HEK293 (cell line): Measurements from ENCODE around the gene HOXA3.
A peak's percentile ranks its signal among the peaks of the same experiment; 100 is the strongest.

Experiments used
- CTCF ChIA-PET: fragments of 350-600 bp; formaldehyde crosslinking; extraction: SDS; loops from one replicate; lab custom pipeline; 2021; ENCODE audit warnings: antibody characterized with exemption; lab: Yijun Ruan, JAX
- POLR2A ChIA-PET: fragments of 300-600 bp; formaldehyde crosslinking; extraction: SDS; loops from one replicate; lab custom pipeline; 2020; ENCODE audit warnings: antibody characterized with exemption, inconsistent platforms; lab: Yijun Ruan, JAX
- H3K27ac ChIP-seq: fragments of 200-500 bp; sonication (Bioruptor generic); 2 replicates; pipeline ENCODE4 v1.5.1; 2014; ENCODE audit warnings: low read depth, low read length, control low read depth, inconsistent platforms; ENCODE audit errors: extremely low read depth
- H3K36me3 ChIP-seq, 2 experiments: fragments of 200-500 bp in 1 of 2; sonication (Bioruptor generic) in 1 of 2; 1 replicate in 1 of 2; 2 replicates in 1 of 2; pipeline ENCODE4 v1.5.1; 2014 to 2017; ENCODE audit warnings: inconsistent platforms in 2 of 2, low read length in 2 of 2; ENCODE audit not compliant: control insufficient read depth in 2 of 2, insufficient read depth in 1 of 2
- H3K4me1 ChIP-seq: fragments of 200-500 bp; sonication (Bioruptor generic); 2 replicates; pipeline ENCODE4 v1.5.1; 2014; ENCODE audit warnings: mild to moderate bottlenecking, low read length, inconsistent platforms; ENCODE audit not compliant: control insufficient read depth, insufficient read depth
- H3K4me3 ChIP-seq: 2 replicates; pipeline ENCODE4 v1.5.1; 2011; ENCODE audit warnings: low read depth, mild to moderate bottlenecking, control low read depth, low read length, moderate library complexity
- H3K9me3 ChIP-seq: fragments of 200-500 bp; sonication (Bioruptor generic); 2 replicates; pipeline ENCODE4 v1.5.1; 2014; ENCODE audit warnings: low read depth, low read length, inconsistent platforms; ENCODE audit not compliant: control insufficient read depth, insufficient read depth
- BCL6B ChIP-seq: fragments of 450-650 bp; formaldehyde crosslinking; IDR thresholded peaks from 2 replicates; pipeline ENCODE4 v1.5.1; 2017; ENCODE audit warnings: missing biosample characterization, missing genetic modification characterization
- ELK4 ChIP-seq: IDR thresholded peaks from 2 replicates; pipeline ENCODE4 v1.6.1; 2011; ENCODE audit warnings: mild to moderate bottlenecking, low read depth, low read length, borderline replicate concordance
- GLIS2 ChIP-seq: fragments of 450-650 bp; formaldehyde crosslinking; IDR thresholded peaks from 2 replicates; pipeline ENCODE4 v1.5.1; 2016; ENCODE audit warnings: missing biosample characterization, missing genetic modification characterization
- PBX3 ChIP-seq: sonication (generic); formaldehyde crosslinking; IDR thresholded peaks from 2 replicates; pipeline ENCODE4 v1.8.1; 2022; ENCODE audit warnings: mild to moderate bottlenecking, moderate library complexity, missing genetic modification reagents
- ZBTB1 ChIP-seq: fragments of 450-650 bp; formaldehyde crosslinking; IDR thresholded peaks from 2 replicates; pipeline ENCODE4 v1.5.1; 2016; ENCODE audit warnings: missing biosample characterization, missing genetic modification characterization
- ZNF114 ChIP-seq: fragments of 450-650 bp; formaldehyde crosslinking; IDR thresholded peaks from 2 replicates; pipeline ENCODE4 v1.5.0; 2017; ENCODE audit warnings: missing biosample characterization, missing genetic modification characterization
- ZNF202 ChIP-seq: fragments of 450-650 bp; formaldehyde crosslinking; IDR thresholded peaks from 2 replicates; pipeline ENCODE4 v1.5.1; 2016; ENCODE audit warnings: missing biosample characterization, missing genetic modification characterization, borderline replicate concordance
- ZNF221 ChIP-seq: fragments of 450-650 bp; formaldehyde crosslinking; IDR thresholded peaks from 2 replicates; pipeline ENCODE4 v1.5.1; 2017; ENCODE audit warnings: missing biosample characterization, missing genetic modification characterization, borderline replicate concordance
- ZNF24 ChIP-seq: fragments of 450-650 bp; formaldehyde crosslinking; IDR thresholded peaks from 2 replicates; pipeline ENCODE4 v1.5.1; 2016; ENCODE audit warnings: missing biosample characterization, missing genetic modification characterization
- ZNF248 ChIP-seq: fragments of 450-650 bp; formaldehyde crosslinking; IDR thresholded peaks from 2 replicates; pipeline ENCODE4 v1.5.1; 2017; ENCODE audit warnings: missing biosample characterization, missing genetic modification characterization
- ZNF350 ChIP-seq: fragments of 450-650 bp; formaldehyde crosslinking; IDR thresholded peaks from 2 replicates; pipeline ENCODE4 v1.5.0; 2017; ENCODE audit warnings: missing biosample characterization, mild to moderate bottlenecking, missing genetic modification characterization
- ZNF433 ChIP-seq: fragments of 450-650 bp; formaldehyde crosslinking; IDR thresholded peaks from 2 replicates; pipeline ENCODE4 v1.5.1; 2016; ENCODE audit warnings: missing biosample characterization, missing genetic modification characterization, low read depth
- ZNF560 ChIP-seq: fragments of 450-650 bp; formaldehyde crosslinking; IDR thresholded peaks from 2 replicates; pipeline ENCODE4 v1.5.1; 2017; ENCODE audit warnings: missing biosample characterization, missing genetic modification characterization, borderline replicate concordance
- ZNF621 ChIP-seq: fragments of 450-650 bp; formaldehyde crosslinking; IDR thresholded peaks from 2 replicates; pipeline ENCODE4 v1.5.1; 2017; ENCODE audit warnings: missing biosample characterization, missing genetic modification characterization
- ZNF624 ChIP-seq: fragments of 450-650 bp; formaldehyde crosslinking; IDR thresholded peaks from 2 replicates; pipeline ENCODE4 v1.5.1; 2017; ENCODE audit warnings: missing biosample characterization, missing genetic modification characterization
- ZNF645 ChIP-seq: fragments of 450-650 bp; formaldehyde crosslinking; IDR thresholded peaks from 2 replicates; pipeline ENCODE4; 2016; ENCODE audit warnings: missing biosample characterization, missing genetic modification characterization
- ZNF658 ChIP-seq: fragments of 450-650 bp; formaldehyde crosslinking; IDR thresholded peaks from 2 replicates; pipeline ENCODE4; 2016; ENCODE audit warnings: missing biosample characterization, missing genetic modification characterization
- ZNF664 ChIP-seq: fragments of 450-650 bp; formaldehyde crosslinking; IDR thresholded peaks from 2 replicates; pipeline ENCODE4 v1.5.1; 2016; ENCODE audit warnings: missing biosample characterization, missing genetic modification characterization
- ZNF704 ChIP-seq: fragments of 450-650 bp; formaldehyde crosslinking; IDR thresholded peaks from 2 replicates; pipeline ENCODE4 v1.5.1; 2016; ENCODE audit warnings: missing biosample characterization, missing genetic modification characterization
- ZSCAN23 ChIP-seq: fragments of 450-650 bp; formaldehyde crosslinking; IDR thresholded peaks from 2 replicates; pipeline ENCODE4 v1.5.1; 2016; ENCODE audit warnings: missing biosample characterization, missing genetic modification characterization
- TF ChIP-seq, protein P1 (sequence below): fragments of 450-650 bp; formaldehyde crosslinking; IDR thresholded peaks from 2 replicates; pipeline ENCODE4 v1.5.1; 2016; ENCODE audit warnings: missing biosample characterization, missing genetic modification characterization
- TF ChIP-seq, protein P2 (sequence below): fragments of 450-650 bp; formaldehyde crosslinking; IDR thresholded peaks from 2 replicates; pipeline ENCODE4 v1.5.1; 2016; ENCODE audit warnings: missing biosample characterization, missing genetic modification characterization, borderline replicate concordance

The HOXA3 gene

DNA sequence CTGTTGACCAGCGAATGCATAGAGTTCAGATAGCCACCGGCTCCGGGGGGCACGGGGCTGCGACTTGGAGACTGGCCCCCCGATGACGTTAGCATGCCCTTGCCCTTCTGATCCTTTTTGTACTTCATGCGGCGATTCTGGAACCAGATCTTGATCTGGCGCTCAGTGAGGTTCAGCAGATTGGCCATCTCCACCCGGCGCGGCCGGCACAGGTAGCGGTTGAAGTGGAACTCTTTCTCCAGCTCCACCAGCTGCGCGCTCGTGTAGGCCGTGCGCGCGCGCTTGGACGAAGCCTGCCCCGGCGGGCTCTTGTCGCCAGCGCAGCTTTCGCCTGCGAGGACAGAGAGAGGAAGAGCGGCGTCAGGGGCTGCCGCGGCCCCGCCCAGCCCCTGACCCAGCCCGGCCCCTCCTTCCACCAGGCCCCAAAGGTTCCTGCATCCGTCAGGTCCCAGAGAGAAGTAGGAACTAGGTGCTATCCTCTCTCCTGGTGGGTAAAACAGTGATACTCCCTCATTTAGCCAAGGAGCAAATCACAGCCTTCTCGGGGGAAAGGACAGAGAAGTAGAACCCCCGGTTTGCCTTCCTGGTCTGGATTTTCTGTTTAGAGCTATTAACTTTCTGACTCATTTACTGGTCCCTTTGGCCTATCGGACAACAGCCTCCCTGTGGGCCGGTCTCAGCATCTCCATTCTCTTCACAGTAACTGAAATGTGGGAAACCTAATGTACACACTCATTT, 43.8 kb downstream of the HOXA3 start (continued):
- no peak for TF ChIP-seq PBX3
- TF ChIP-seq ZNF624: no peak
- no peak for TF ChIP-seq ELK4
- no peak for TF ChIP-seq ZNF350
- TF ChIP-seq ZBTB1 (tag by site-specific recombination): no peak
- no peak for TF ChIP-seq ZNF704 (tag by site-specific recombination)
- TF ChIP-seq ZNF433 (tag by site-specific recombination): no peak
- TF ChIP-seq, protein P1, sequence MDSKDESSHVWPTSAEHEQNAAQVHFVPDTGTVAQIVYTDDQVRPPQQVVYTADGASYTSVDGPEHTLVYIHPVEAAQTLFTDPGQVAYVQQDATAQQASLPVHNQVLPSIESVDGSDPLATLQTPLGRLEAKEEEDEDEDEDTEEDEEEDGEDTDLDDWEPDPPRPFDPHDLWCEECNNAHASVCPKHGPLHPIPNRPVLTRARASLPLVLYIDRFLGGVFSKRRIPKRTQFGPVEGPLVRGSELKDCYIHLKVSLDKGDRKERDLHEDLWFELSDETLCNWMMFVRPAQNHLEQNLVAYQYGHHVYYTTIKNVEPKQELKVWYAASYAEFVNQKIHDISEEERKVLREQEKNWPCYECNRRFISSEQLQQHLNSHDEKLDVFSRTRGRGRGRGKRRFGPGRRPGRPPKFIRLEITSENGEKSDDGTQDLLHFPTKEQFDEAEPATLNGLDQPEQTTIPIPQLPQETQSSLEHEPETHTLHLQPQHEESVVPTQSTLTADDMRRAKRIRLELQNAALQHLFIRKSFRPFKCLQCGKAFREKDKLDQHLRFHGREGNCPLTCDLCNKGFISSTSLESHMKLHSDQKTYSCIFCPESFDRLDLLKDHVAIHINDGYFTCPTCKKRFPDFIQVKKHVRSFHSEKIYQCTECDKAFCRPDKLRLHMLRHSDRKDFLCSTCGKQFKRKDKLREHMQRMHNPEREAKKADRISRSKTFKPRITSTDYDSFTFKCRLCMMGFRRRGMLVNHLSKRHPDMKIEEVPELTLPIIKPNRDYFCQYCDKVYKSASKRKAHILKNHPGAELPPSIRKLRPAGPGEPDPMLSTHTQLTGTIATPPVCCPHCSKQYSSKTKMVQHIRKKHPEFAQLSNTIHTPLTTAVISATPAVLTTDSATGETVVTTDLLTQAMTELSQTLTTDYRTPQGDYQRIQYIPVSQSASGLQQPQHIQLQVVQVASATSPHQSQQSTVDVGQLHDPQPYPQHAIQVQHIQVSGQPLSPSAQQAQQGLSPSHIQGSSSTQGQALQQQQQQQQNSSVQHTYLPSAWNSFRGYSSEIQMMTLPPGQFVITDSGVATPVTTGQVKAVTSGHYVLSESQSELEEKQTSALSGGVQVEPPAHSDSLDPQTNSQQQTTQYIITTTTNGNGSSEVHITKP (tag by site-specific recombination): no peak

GRCh38 chr7:27107391-27108381, 44.7 kb downstream of the HOXA3 start:
- Histone ChIP-seq H3K36me3 (peaks cover 11 to 25% of the 10 kb centered on the region in 2 experiments), H3K9me3 (no peaks in the 10 kb centered on the region), H3K27ac (no peak overlapping the region), H3K4me1 (peaks cover 3% of the 10 kb centered on the region), H3K4me3 (no peak overlapping the region)
- CTCF ChIA-PET: interaction anchor here (1.8 kb wide), 1 partner anchor 36 kb away, joined by 5 read pairs; the partner anchor contains the start of gene HOXA5
- POLR2A ChIA-PET: interaction anchor here (0.6 to 0.8 kb wide), 2 partner anchors 11 to 418 kb away, joined by 3 to 4 read pairs; no protein-coding TSS in a partner anchor
- TF ChIP-seq ZNF664 (tag by site-specific recombination) (no peak), ZNF560 (tag by site-specific recombination) (no peak), ZNF645 (tag by site-specific recombination) (no peak), ZNF24 (no peak), ZNF658 (no peak), ZNF248 (tag by site-specific recombination) (no peak), ZSCAN23 (tag by site-specific recombination) (no peak), ZNF114 (tag by site-specific recombination) (no peak), ZNF221 (tag by site-specific recombination) (no peak), ZNF621 (tag by site-specific recombination) (no peak), BCL6B (tag by site-specific recombination) (no peak), ZNF202 (peak; percentile 71), GLIS2 (tag by site-specific recombination) (0 out of 2 replicates have a peak, but pooled peaks have one; percentile 30)
- TF ChIP-seq, protein P2, sequence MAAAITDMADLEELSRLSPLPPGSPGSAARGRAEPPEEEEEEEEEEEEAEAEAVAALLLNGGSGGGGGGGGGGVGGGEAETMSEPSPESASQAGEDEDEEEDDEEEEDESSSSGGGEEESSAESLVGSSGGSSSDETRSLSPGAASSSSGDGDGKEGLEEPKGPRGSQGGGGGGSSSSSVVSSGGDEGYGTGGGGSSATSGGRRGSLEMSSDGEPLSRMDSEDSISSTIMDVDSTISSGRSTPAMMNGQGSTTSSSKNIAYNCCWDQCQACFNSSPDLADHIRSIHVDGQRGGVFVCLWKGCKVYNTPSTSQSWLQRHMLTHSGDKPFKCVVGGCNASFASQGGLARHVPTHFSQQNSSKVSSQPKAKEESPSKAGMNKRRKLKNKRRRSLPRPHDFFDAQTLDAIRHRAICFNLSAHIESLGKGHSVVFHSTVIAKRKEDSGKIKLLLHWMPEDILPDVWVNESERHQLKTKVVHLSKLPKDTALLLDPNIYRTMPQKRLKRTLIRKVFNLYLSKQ (tag by site-specific recombination): no peak
